B cell (primary cell): ENCODE results near the gene CYYR1. TPM values are rescaled to one million over a fixed set of nuclear protein-coding genes. Genes with fewer than 3 reads are reported as not detected.

Source experiments
- ATAC-seq: fragments of 200-7000 bp; cut with Tn5 transposase; one replicate; pipeline ENCODE4 v1.10.0; 2021; ENCODE audit warnings: low read depth, mild to moderate bottlenecking, moderate number of reproducible peaks, moderate library complexity
- CTCF ChIA-PET: fragments of 350-600 bp; sonication (Branson Sonifier 250); formaldehyde crosslinking; loops from one replicate; lab custom pipeline; 2021; ENCODE audit warnings: antibody characterized with exemption, inconsistent platforms; lab: Charles Lee
- POLR2A ChIA-PET: fragments of 350-600 bp; sonication (Branson Sonifier 250); formaldehyde crosslinking; loops from one replicate; lab custom pipeline; 2021; ENCODE audit warnings: antibody characterized with exemption; lab: Charles Lee
- DNase-seq: peaks from one replicate; pipeline ENCODE4 v3.0.0; 2013
- H2AFZ ChIP-seq: 2 replicates; pipeline ENCODE4 v1.6.1; 2012; ENCODE audit warnings: mild to moderate bottlenecking, low read depth, low read length; ENCODE audit not compliant: insufficient read depth, poor library complexity, severe bottlenecking
- H3K27ac ChIP-seq, 2 donors: 1 replicate in 1 of 2; 2 replicates in 1 of 2; pipeline ENCODE4 v1.5.1; 2012 to 2013; ENCODE audit warnings: low read length in 2 of 2, mild to moderate bottlenecking in 2 of 2, moderate library complexity in 1 of 2
- H3K27me3 ChIP-seq, 4 experiments: fragments of 200-600 bp in 1 of 4; sonication (generic) in 1 of 4; replicated peaks in 1 of 4; 1 replicate in 2 of 4; 2 replicates in 2 of 4; pipeline versions ENCODE4 v1.6.1 to v1.7.0; 2013 to 2016; ENCODE audit warnings: low read length in 3 of 4, mild to moderate bottlenecking in 2 of 4, mixed read lengths in 1 of 4, moderate library complexity in 1 of 4; ENCODE audit not compliant: insufficient read depth in 4 of 4, control insufficient read depth in 3 of 4; ENCODE audit errors: control extremely low read depth in 1 of 4
- H3K36me3 ChIP-seq, 2 experiments: replicated peaks in 1 of 2; 1 replicate in 1 of 2; 2 replicates in 1 of 2; pipeline versions ENCODE4 v1.6.1 to v1.7.1; 2013; ENCODE audit warnings: low read length in 1 of 2; ENCODE audit not compliant: insufficient read depth in 2 of 2, control insufficient read depth in 1 of 2; ENCODE audit errors: control extremely low read depth in 1 of 2, extremely low read depth in 1 of 2
- H3K4me1 ChIP-seq, 2 donors: fragments of 200-600 bp in 1 of 2; sonication (generic) in 1 of 2; 1 replicate in 1 of 2; 2 replicates in 1 of 2; pipeline versions ENCODE4 v1.5.1 to v1.6.1; 2013 to 2017; ENCODE audit warnings: low read length in 2 of 2; ENCODE audit not compliant: control insufficient read depth in 2 of 2, insufficient read depth in 2 of 2
- H3K4me2 ChIP-seq: replicated peaks from 2 replicates; pipeline ENCODE3; 2012; ENCODE audit warnings: mild to moderate bottlenecking, low read depth, low read length; ENCODE audit not compliant: poor library complexity, severe bottlenecking
- H3K4me3 ChIP-seq, 5 experiments: fragments of 200-600 bp in 1 of 5; sonication (generic) in 1 of 5; 1 replicate in 3 of 5; 2 replicates in 2 of 5; pipeline versions ENCODE4 v1.5.1 to v1.7.0; 2011 to 2016; ENCODE audit warnings: low read length in 4 of 5, mild to moderate bottlenecking in 4 of 5, low read depth in 2 of 5, control low read depth in 1 of 5, moderate library complexity in 1 of 5; ENCODE audit not compliant: insufficient read depth in 1 of 5; ENCODE audit errors: control extremely low read depth in 1 of 5, extremely low read depth in 1 of 5
- H3K79me2 ChIP-seq: fragments of 200-600 bp; sonication (generic); one replicate; pipeline ENCODE4 v1.6.0; 2016; ENCODE audit warnings: low read length; ENCODE audit not compliant: control insufficient read depth, insufficient read depth
- H3K9ac ChIP-seq: fragments of 200-600 bp; sonication (generic); 2 replicates; pipeline ENCODE4 v1.6.1; 2017; ENCODE audit warnings: mild to moderate bottlenecking, low read length, moderate library complexity
- H3K9me3 ChIP-seq, 3 donors: one replicate each; pipeline versions ENCODE4 v1.6.1 to v1.7.1; 2013; ENCODE audit warnings: low read length in 2 of 3; ENCODE audit not compliant: control insufficient read depth in 2 of 3, insufficient read depth in 1 of 3; ENCODE audit errors: control extremely low read depth in 1 of 3
- H4K20me1 ChIP-seq: 2 replicates; pipeline ENCODE4 v1.6.0; 2012; ENCODE audit warnings: mild to moderate bottlenecking, low read length; ENCODE audit not compliant: insufficient read depth, control insufficient read depth, poor library complexity, severe bottlenecking
- H3K27ac Mint-ChIP-seq: one replicate; pipeline ENCODE4 v1.8.0; 2021; ENCODE audit warnings: mixed read lengths
- H3K27me3 Mint-ChIP-seq: one replicate; pipeline ENCODE4 v1.8.0; 2021; ENCODE audit warnings: mixed read lengths
- H3K4me1 Mint-ChIP-seq: one replicate; pipeline ENCODE4 v1.8.0; 2021; ENCODE audit warnings: mixed read lengths
- H3K4me3 Mint-ChIP-seq: one replicate; pipeline ENCODE4 v1.8.0; 2021; ENCODE audit warnings: mixed read lengths
- H3K9me3 Mint-ChIP-seq: one replicate; pipeline ENCODE4 v1.8.0; 2022; ENCODE audit warnings: mixed read lengths; ENCODE audit not compliant: insufficient read depth
- CTCF ChIP-seq: fragments of 200-600 bp; IDR thresholded peaks from one replicate; pipeline ENCODE4 v1.8.0; 2022; ENCODE audit warnings: antibody characterized with exemption, mild to moderate bottlenecking
- EZH2 ChIP-seq: IDR thresholded peaks from 2 replicates; pipeline ENCODE4 v1.6.1; 2012; ENCODE audit warnings: borderline replicate concordance, low read depth, mild to moderate bottlenecking, moderate library complexity, low read length; ENCODE audit not compliant: insufficient read depth, poor library complexity, severe bottlenecking
- WGBS: methylation state at CpG from one replicate; pipeline ENCODE4 v1.1.5; 2013; ENCODE audit warnings: missing lambda C conversion rate; ENCODE audit not compliant: insufficient coverage; 5-methylcytosine and 5-hydroxymethylcytosine counted together
- intact Hi-C: fragments of 100-400 bp; cut with micrococcal nuclease; formaldehyde crosslinking; loops from one replicate; pipeline ENCODE4 v1.10.0; 2022
- polyA plus RNA-seq: library from polyadenylated mRNA; depleted of rRNA; stranded (reverse); fragments of >200 nt; gene quantifications from 2 replicates; pipeline ENCODE4 v1.2.3, GENCODE V29; 2012
- total RNA-seq, 2 donors: library from RNA; stranded (reverse); fragments of 120-200 nt in 1 of 2; gene quantifications; 1 replicate in 1 of 2; 2 replicates in 1 of 2; pipeline versions ENCODE4 v1.2.3 to v1.2.4, GENCODE V29; 2013 to 2022

Gene CYYR1
- total and polyA plus RNA-seq, 2 donors (not counting 1 experiment from before 2014, with no cell fraction given), result not detected

- H3K27ac ChIP-seq, result no peak overlapping the region
- DNase-seq (no peak), ATAC-seq (no peak)
- H3K27me3 ChIP-seq, result no peaks in the 10 kb centered on the region
- intact Hi-C loops, result no loop called here
- no peak overlapping the region for H3K27ac Mint-ChIP-seq
- H3K4me3 Mint-ChIP-seq, result no peak overlapping the region
- H3K9me3 ChIP-seq, result no peaks in the 10 kb centered on the region
- H3K79me2 ChIP-seq, result no peaks in the 10 kb centered on the region
- H3K4me1 Mint-ChIP-seq, result no peaks in the 10 kb centered on the region
- H4K20me1 ChIP-seq, result no peaks in the 10 kb centered on the region
- H3K36me3 ChIP-seq, result no peaks in the 10 kb centered on the region
- H3K4me1 ChIP-seq, result no peaks in the 10 kb centered on the region
- H3K4me2 ChIP-seq, result no peak overlapping the region
- CTCF ChIA-PET, result no interaction called here
- POLR2A ChIA-PET, result no interaction called here
- H2AFZ ChIP-seq, result no peak overlapping the region
- TF ChIP-seq EZH2, result no peak
- no peak for TF ChIP-seq CTCF
- H3K9me3 Mint-ChIP-seq, result no peaks in the 10 kb centered on the region
- WGBS, result no CpG with 5 or more reads among the region's 3 CpGs
- no peak overlapping the region for H3K9ac ChIP-seq
- no peak overlapping the region for H3K4me3 ChIP-seq
- H3K27me3 Mint-ChIP-seq, result no peaks in the 10 kb centered on the region
Observed at GRCh38 chr21:26501495-26502021, 71.5 kb downstream of the CYYR1 start.

GRCh38 chr21:26499495-26499894 is 73.6 kb downstream of the CYYR1 start:
- CTCF ChIA-PET, result no interaction called here
- Histone ChIP-seq H3K9me3 (no peaks in the 10 kb centered on the region), H2AFZ (no peak overlapping the region), H3K36me3 (no peaks in the 10 kb centered on the region), H3K4me1 (no peaks in the 10 kb centered on the region), H3K4me2 (no peak overlapping the region), H3K27me3 (no peaks in the 10 kb centered on the region), H3K4me3 (no peak overlapping the region), H3K9ac (no peak overlapping the region), H4K20me1 (no peaks in the 10 kb centered on the region), H3K79me2 (no peaks in the 10 kb centered on the region), H3K27ac (no peak overlapping the region)
- H3K9me3 Mint-ChIP-seq, result no peaks in the 10 kb centered on the region
- no peak overlapping the region for H3K4me3 Mint-ChIP-seq
- POLR2A ChIA-PET, result no interaction called here
- ATAC-seq (no peak), DNase-seq (no peak)
- H3K27me3 Mint-ChIP-seq, result no peaks in the 10 kb centered on the region
- no peak overlapping the region for H3K27ac Mint-ChIP-seq
- intact Hi-C loops, result no loop called here
- TF ChIP-seq CTCF (no peak), EZH2 (no peak)
- no peaks in the 10 kb centered on the region for H3K4me1 Mint-ChIP-seq
